Measurements from ENCODE around the gene MLH1.

DNA sequence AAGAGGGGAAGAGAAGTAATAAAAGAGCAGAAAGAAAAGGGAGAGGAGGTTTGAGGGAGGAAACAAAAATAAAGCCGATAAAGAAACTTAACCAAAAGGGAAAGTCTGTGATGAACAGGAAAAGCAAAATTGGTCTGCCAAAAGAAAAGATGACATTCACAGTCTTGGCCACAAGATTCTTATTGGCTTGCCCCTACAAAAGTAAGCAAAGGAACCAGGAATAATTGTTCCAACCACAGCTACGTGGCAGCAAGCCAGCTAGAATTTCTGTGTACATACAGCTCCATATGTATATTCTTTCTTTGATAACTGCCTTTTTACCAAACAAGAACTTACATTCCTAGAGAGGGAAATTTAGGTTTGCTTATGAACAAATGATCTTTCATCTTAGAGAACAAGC, 79.6 kb downstream of the MLH1 start:
- TF ChIP-seq, protein P1, sequence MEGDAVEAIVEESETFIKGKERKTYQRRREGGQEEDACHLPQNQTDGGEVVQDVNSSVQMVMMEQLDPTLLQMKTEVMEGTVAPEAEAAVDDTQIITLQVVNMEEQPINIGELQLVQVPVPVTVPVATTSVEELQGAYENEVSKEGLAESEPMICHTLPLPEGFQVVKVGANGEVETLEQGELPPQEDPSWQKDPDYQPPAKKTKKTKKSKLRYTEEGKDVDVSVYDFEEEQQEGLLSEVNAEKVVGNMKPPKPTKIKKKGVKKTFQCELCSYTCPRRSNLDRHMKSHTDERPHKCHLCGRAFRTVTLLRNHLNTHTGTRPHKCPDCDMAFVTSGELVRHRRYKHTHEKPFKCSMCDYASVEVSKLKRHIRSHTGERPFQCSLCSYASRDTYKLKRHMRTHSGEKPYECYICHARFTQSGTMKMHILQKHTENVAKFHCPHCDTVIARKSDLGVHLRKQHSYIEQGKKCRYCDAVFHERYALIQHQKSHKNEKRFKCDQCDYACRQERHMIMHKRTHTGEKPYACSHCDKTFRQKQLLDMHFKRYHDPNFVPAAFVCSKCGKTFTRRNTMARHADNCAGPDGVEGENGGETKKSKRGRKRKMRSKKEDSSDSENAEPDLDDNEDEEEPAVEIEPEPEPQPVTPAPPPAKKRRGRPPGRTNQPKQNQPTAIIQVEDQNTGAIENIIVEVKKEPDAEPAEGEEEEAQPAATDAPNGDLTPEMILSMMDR (IDR thresholded peaks at IDR 0.05 in 8 of 11, conservative IDR thresholded peaks at IDR 0.05 in 3 of 11) = no peak
- no peak for TF ChIP-seq POLR2A (IDR thresholded peaks at IDR 0.05)

Measured in spleen (tissue), 7 donors.